ENCODE results near the gene GRB2.

The GRB2 gene

DNA sequence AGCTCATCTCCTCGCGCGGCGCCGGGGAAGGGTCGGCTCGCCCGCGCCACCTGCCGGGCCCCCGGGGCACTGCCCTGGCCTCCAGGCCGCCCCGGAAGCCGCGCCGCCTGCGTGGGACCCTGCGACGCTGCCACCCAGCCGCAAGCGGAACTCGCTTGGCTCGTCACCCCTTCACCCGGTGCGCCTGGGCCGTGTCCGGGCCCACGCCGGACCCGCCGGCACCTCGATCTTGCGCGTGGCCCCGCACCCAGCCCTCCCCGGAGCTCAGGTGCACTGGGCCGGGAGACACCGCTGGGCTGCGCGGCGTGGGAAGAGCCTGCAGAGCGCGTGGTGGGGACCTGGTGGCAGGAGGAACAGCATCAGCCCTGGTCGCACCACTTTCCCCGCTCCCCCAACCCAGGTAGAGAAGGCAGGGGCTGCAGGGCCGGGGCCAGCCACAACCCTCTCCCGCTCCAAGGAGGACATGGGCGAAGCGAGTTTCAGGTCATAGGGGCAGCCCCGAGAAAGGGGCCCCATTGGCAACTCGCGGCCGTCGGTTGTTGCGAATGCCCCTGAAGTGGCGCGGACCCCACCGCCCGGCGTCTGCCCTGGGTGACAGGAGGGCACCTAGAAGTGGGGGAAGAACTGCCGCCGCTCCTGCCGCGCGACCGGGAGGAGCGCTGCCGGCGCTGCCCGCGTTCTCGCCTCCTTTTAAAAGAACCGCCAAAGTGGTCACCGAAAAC lies 134.1 kb downstream of the GRB2 start:
- Histone ChIP-seq H3K36me3 (peaks cover 50% of the 10 kb centered on the region), H3K4me3 (ENCODE audit: low read depth, low read length) (peak overlapping the region; percentile 81), H3K27me3 (ENCODE audit: insufficient read depth, low read depth, severe bottlenecking) (no peaks in the 10 kb centered on the region), H3K27ac (peak overlapping the region; percentile 65), H3K9me3 (ENCODE audit: severe bottlenecking) (no peaks in the 10 kb centered on the region)
- TF ChIP-seq, protein P1, sequence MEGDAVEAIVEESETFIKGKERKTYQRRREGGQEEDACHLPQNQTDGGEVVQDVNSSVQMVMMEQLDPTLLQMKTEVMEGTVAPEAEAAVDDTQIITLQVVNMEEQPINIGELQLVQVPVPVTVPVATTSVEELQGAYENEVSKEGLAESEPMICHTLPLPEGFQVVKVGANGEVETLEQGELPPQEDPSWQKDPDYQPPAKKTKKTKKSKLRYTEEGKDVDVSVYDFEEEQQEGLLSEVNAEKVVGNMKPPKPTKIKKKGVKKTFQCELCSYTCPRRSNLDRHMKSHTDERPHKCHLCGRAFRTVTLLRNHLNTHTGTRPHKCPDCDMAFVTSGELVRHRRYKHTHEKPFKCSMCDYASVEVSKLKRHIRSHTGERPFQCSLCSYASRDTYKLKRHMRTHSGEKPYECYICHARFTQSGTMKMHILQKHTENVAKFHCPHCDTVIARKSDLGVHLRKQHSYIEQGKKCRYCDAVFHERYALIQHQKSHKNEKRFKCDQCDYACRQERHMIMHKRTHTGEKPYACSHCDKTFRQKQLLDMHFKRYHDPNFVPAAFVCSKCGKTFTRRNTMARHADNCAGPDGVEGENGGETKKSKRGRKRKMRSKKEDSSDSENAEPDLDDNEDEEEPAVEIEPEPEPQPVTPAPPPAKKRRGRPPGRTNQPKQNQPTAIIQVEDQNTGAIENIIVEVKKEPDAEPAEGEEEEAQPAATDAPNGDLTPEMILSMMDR (IDR thresholded peaks at IDR 0.05; ENCODE audit: low read depth, low read length), result peak; percentile 88
- peak; percentile 64 for DNase-seq

DNA sequence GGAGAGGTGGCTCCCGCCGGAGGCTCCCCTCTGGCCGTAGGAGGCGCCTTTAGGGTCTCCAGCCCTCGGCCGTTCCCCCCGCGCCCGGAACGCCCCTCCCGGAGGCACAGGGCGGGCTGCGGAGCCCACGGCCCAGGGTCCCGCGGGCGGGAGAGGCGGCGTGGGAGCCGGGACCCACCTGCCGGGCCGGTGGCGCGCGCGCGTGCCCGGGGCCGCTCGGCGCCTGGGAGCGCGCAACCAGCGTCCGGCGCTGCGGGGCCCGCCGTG lies 134.6 kb downstream of the GRB2 start, which contains the start of gene MIF4GD:
Gene MIF4GD (minus strand): TSS at position 266 of the 267 bp plus-strand sequence. CDS start 1,036 bp downstream, outside the sequence.
- no peaks in the 10 kb centered on the region for H3K9me3 ChIP-seq (ENCODE audit: severe bottlenecking)
- peak; percentile 80 for DNase-seq
- H3K36me3 ChIP-seq, result peaks cover 50% of the 10 kb centered on the region
- H3K27ac ChIP-seq, result peak within 1 kb of the TSS; percentile 81
- H3K4me3 ChIP-seq (ENCODE audit: low read depth, low read length), result peak within 1 kb of the TSS; percentile 94
- TF ChIP-seq, protein P1 (IDR thresholded peaks at IDR 0.05; ENCODE audit: low read depth, low read length), result no peak
- no peaks in the 10 kb centered on the region for H3K27me3 ChIP-seq (ENCODE audit: insufficient read depth, low read depth, severe bottlenecking)

DNA sequence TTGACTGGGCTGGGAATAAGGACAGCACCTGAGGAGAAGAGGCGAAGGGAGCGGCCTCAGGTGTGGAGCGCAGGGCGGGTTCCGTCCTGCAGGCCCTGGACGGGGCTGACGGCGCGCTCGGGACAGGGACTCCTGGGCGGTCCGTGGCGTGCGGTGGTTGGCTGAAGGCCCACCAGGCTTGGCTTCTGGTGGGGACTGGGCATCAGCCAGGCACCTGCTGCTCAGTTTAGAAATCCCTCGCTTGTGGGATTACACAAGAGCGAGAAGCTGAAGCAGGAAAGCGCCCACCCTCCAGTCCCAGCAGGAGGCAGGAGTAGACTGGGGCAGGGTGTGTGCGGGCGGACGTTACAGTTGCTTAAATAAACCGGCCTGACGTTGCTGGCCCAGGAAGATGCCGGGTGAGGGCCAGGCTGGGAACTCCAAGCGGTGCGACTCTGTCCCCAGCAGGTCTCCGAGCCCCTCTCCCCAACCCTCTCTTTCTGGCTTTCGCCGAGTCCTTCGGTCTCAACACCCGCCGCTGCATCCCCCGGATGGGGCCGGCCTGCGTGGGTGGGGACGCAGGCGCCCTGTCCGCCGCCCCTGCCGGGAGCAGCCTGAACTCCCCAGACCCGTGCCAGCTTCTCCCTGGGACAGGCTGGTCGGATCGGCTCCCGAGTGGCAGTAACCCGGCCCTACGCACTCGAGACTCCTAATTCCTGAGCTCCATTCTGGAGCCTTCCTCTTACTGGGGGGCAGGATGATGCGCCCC lies 135.1 kb downstream of the GRB2 start:
- H3K27me3 ChIP-seq (ENCODE audit: insufficient read depth, low read depth, severe bottlenecking), result no peaks in the 10 kb centered on the region
- no peaks in the 10 kb centered on the region for H3K9me3 ChIP-seq (ENCODE audit: severe bottlenecking)
- peak overlapping the region; percentile 94 for H3K4me3 ChIP-seq (ENCODE audit: low read depth, low read length)
- H3K27ac ChIP-seq, result peak overlapping the region; percentile 81
- TF ChIP-seq, protein P1 (IDR thresholded peaks at IDR 0.05; ENCODE audit: low read depth, low read length), result peak; percentile 84
- peaks cover 50% of the 10 kb centered on the region for H3K36me3 ChIP-seq
- DNase-seq, result peak; percentile 93

DNA sequence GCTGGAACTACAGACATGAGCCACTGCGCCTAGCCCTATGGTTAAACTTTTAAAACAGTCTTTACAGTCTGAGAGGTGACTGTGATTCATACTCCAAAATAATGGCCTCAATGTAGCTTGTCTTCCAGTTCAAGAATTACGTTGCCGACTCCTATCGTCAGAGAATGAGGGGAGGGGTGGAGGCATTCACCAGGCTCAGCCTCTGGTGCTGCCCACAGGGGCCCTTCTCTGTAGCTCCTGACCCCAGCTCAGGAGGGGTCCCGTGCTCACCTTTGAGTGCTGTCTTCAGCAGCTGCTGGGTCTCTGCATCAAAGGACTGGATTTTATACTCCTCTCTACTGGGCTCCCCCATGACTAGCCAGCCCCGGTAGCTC lies 135.6 kb downstream of the GRB2 start:
- no peak for DNase-seq
- no peaks in the 10 kb centered on the region for H3K9me3 ChIP-seq (ENCODE audit: severe bottlenecking)
- TF ChIP-seq, protein P1 (IDR thresholded peaks at IDR 0.05; ENCODE audit: low read depth, low read length), result no peak
- peak overlapping the region; percentile 81 for H3K27ac ChIP-seq
- H3K36me3 ChIP-seq, result peaks cover 51% of the 10 kb centered on the region
- no peaks in the 10 kb centered on the region for H3K27me3 ChIP-seq (ENCODE audit: insufficient read depth, low read depth, severe bottlenecking)
- H3K4me3 ChIP-seq (ENCODE audit: low read depth, low read length), result peak overlapping the region; percentile 94
